PFSK-1 (cell line): ENCODE measurements around the gene RNF19B.

Experiments
- FOXP2 ChIP-seq: optimal IDR thresholded peaks from 2 replicates; pipeline ENCODE3; 2011; ENCODE audit warnings: borderline replicate concordance, control low read depth, inconsistent platforms; ENCODE audit not compliant: insufficient read depth; ENCODE audit errors: extremely low read length, extremely low read depth
- POLR2AphosphoS5 ChIP-seq: IDR thresholded peaks from 2 replicates; pipeline ENCODE4 v1.6.1; 2012; ENCODE audit warnings: low read depth, mild to moderate bottlenecking, control low read depth, low read length, moderate library complexity
- SIN3A ChIP-seq: IDR thresholded peaks from 2 replicates; pipeline ENCODE4 v1.6.1; 2012; ENCODE audit warnings: mild to moderate bottlenecking, low read length, moderate library complexity, borderline replicate concordance; ENCODE audit not compliant: insufficient read depth
- TAF1 ChIP-seq: IDR thresholded peaks from 2 replicates; pipeline ENCODE4 v1.6.1; 2012; ENCODE audit warnings: low read length, control low read depth, borderline replicate concordance; ENCODE audit not compliant: insufficient read depth
- TF ChIP-seq, protein P1 (sequence below), 2 experiments: IDR thresholded peaks; 2 replicates each; pipeline versions ENCODE4 v1.6.1 to v1.8.0; 2011 to 2012; ENCODE audit warnings: low read depth in 2 of 2, low read length in 2 of 2, control low read depth in 1 of 2, inconsistent platforms in 1 of 2, mild to moderate bottlenecking in 1 of 2, moderate library complexity in 1 of 2; ENCODE audit not compliant: insufficient read depth in 1 of 2

Gene RNF19B

DNA sequence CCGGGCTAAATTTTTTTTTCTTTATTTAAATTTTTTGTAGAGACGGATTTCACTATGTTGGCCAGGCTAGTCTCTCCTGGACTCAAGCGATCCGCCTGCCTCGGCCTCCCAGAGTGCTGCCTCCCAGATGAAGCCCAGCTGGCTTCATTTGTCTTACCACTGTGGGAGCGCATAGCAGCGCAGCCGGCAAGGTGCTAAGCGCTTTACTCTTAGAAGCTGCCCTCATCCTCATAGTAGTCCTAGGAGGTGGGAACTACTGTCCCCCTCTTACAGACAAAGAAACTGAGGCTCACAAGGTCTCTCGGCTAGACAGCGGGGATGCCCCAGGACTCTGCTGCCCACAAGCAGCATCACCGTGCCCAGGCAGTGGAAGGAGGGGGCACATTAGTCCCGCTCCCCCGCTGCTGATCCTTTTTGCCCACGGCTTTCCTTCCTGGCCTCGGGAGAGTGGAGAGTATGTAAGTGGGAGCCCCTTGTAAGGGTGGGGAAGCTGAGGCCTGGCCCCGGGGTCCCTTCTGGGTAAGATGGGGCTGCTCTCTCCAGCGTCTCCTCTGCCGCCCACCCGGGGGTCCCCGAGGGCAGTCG is 64.1 kb downstream of the RNF19B start:
- no peak for TF ChIP-seq FOXP2
- TF ChIP-seq SIN3A: no peak

DNA sequence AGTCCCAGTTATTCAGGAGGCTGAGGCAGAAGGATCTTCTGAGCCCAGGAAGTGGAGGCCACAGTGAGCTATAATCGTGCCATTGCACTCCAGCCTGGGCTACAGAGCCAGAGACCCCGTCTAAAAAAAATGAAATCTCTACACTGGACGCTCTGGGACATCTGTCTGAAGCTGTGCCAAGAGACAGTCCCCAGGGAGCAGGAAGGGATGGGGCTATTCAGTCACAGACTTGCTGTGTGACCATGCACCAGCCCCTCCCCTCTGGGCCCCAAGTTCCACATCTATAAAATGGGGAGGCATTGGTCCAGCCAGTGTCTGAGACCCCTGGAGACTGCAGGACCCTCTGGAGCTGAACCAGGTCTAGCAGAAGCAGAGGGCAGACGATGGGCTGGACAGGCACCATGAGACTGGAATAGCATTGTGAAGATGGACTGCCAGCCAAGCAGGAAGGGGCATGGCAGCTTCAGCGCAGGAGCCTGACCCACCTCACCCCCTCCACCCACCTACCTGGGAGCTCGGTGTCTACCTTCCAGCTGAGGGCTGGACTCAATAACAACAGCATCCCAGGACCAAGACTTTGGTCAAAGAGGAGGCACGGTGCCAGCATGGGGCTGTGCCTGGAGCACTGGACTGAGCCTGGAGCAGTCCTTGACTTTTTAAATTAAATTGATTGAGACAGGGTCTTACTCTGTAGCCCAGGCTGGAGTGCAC is 64.9 kb downstream of the RNF19B start:
- TF ChIP-seq, protein P1, sequence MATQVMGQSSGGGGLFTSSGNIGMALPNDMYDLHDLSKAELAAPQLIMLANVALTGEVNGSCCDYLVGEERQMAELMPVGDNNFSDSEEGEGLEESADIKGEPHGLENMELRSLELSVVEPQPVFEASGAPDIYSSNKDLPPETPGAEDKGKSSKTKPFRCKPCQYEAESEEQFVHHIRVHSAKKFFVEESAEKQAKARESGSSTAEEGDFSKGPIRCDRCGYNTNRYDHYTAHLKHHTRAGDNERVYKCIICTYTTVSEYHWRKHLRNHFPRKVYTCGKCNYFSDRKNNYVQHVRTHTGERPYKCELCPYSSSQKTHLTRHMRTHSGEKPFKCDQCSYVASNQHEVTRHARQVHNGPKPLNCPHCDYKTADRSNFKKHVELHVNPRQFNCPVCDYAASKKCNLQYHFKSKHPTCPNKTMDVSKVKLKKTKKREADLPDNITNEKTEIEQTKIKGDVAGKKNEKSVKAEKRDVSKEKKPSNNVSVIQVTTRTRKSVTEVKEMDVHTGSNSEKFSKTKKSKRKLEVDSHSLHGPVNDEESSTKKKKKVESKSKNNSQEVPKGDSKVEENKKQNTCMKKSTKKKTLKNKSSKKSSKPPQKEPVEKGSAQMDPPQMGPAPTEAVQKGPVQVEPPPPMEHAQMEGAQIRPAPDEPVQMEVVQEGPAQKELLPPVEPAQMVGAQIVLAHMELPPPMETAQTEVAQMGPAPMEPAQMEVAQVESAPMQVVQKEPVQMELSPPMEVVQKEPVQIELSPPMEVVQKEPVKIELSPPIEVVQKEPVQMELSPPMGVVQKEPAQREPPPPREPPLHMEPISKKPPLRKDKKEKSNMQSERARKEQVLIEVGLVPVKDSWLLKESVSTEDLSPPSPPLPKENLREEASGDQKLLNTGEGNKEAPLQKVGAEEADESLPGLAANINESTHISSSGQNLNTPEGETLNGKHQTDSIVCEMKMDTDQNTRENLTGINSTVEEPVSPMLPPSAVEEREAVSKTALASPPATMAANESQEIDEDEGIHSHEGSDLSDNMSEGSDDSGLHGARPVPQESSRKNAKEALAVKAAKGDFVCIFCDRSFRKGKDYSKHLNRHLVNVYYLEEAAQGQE (IDR thresholded peaks at IDR 0.05; ENCODE audit: insufficient read depth in 1 of 2, low read depth in 2 of 2, low read length in 2 of 2): no peak
- TF ChIP-seq FOXP2 (no peak), TAF1 (no peak), POLR2AphosphoS5 (no peak), SIN3A (no peak)

DNA sequence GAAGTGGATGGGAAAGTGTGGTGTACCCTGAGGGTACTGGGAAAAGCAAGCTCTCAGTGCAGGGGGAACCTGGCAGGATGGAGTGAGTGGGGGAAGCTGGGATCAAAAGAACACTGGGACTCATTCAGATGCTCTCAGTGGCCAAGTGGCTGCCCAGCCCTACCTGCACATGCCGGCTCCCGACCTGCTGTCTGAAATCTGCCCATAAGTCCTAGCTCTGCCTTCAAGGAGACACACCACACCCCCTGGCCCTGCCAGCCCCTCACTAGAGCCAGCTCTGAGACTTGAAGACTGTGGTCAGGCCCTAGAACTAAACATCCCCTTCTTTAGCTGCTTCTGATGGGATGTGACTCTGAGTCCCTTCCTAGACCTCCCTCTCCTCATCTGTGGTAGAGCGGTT is 65.7 kb downstream of the RNF19B start:
- TF ChIP-seq FOXP2 (no peak), SIN3A (no peak), POLR2AphosphoS5 (no peak), TAF1 (no peak)
- TF ChIP-seq, protein P1 (IDR thresholded peaks at IDR 0.05; ENCODE audit: insufficient read depth in 1 of 2, low read depth in 2 of 2, low read length in 2 of 2): no peak

DNA sequence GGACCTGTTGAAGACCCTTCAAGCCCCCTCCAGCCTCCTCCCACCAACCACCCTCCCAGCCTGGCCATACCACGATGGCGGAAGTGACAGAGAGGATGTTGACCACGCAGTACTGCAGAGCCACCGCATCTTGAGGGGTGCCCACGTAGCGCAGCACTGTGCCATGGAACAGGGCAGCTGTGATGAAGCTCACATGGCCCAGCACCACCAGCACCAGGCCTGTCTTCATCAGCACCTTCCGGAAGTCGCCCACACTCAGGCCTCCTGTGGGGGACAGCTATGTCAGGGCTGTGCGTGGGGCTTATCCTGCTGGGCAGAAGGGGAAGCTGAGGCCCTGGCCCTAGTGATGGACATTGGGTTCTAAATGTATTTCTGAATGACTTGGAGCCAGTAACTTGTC is 66.6 kb downstream of the RNF19B start:
- TF ChIP-seq, protein P1 (IDR thresholded peaks at IDR 0.05; ENCODE audit: insufficient read depth in 1 of 2, low read depth in 2 of 2, low read length in 2 of 2): no peak
- no peak for TF ChIP-seq POLR2AphosphoS5
- no peak for TF ChIP-seq FOXP2
- no peak for TF ChIP-seq TAF1
- TF ChIP-seq SIN3A: no peak

DNA sequence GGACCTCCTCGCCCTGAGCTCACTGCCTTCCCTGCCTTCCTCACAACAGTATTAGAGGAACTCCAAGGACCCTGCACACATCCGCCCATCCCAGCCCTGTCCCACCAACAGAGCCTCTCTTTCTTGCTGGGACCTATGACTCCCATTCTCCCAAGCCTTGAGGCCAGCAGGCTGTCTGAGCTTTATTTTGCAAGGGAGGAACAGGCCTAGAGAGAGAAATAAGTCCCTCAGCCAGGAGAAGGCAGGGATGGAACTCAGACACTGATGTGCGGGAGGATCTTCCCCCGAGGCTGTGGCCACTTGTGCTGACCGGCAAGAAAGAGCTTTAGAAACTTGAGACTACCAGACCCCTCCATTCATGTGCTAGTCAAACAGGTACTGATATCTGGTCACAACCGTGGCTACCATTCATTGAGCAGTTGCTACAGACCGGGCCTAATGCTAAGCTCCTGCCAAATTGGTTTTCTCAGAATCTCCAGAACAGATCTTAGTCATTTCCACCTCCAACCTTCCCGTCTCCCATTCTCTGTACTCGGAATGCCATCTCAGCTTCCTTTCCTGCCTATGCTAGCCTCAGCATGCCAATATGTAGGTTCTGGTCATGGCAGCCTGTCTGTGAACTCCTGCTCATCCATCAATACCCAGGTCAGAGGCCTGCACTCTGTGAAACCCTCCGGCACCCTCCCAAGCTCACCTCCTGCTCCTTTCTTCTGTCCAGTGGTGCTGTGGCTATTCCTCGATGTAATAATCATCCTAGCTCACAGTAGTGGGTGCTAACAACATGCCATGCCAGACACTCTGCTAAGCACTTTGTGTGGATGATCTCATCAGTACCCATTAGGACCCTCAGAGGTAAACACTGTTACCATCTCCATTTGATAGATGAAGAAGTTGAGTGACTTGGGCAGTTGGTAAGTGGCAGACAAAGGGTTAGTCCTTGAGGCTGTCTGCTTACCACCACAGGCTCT is 67.2 kb downstream of the RNF19B start:
- TF ChIP-seq TAF1 (no peak), FOXP2 (no peak), SIN3A (no peak), POLR2AphosphoS5 (no peak)
- TF ChIP-seq, protein P1 (IDR thresholded peaks at IDR 0.05; ENCODE audit: insufficient read depth in 1 of 2, low read depth in 2 of 2, low read length in 2 of 2): no peak
